Activated CD4-positive, alpha-beta memory T cell treated with anti-CD3 and anti-CD28 coated beads for 36 hours (primary cell): ENCODE measurements around the gene ECT2L. TPM values are rescaled to one million over a fixed set of nuclear protein-coding genes. Genes with fewer than 3 reads are reported as not detected.
A peak's percentile ranks its signal among the peaks of the same experiment; 100 is the strongest.

ENCODE experiments used
- CTCF ChIA-PET: fragments of 350-600 bp; sonication (Branson Sonifier 250); formaldehyde crosslinking; loops from one replicate; lab custom pipeline; 2021; ENCODE audit warnings: antibody characterized with exemption, inconsistent platforms; lab: Charles Lee
- POLR2A ChIA-PET: fragments of 350-600 bp; sonication (Branson Sonifier 250); formaldehyde crosslinking; loops from one replicate; lab custom pipeline; 2021; ENCODE audit warnings: antibody characterized with exemption; lab: Charles Lee
- DNase-seq: peaks from one replicate; pipeline ENCODE4 v3.0.0-alpha.2; 2020
- H3K27ac Mint-ChIP-seq: one replicate; pipeline ENCODE4 v1.8.0; 2021; ENCODE audit warnings: mixed read lengths
- H3K27me3 Mint-ChIP-seq: one replicate; pipeline ENCODE4 v1.8.0; 2021; ENCODE audit warnings: mixed read lengths
- H3K36me3 Mint-ChIP-seq: one replicate; pipeline ENCODE4 v1.8.0; 2021; ENCODE audit warnings: mixed read lengths
- H3K4me1 Mint-ChIP-seq: one replicate; pipeline ENCODE4 v1.8.0; 2021; ENCODE audit warnings: low read depth, mixed read lengths
- H3K4me3 Mint-ChIP-seq: one replicate; pipeline ENCODE4 v1.8.0; 2021; ENCODE audit warnings: mild to moderate bottlenecking, mixed read lengths
- H3K9me3 Mint-ChIP-seq: one replicate; pipeline ENCODE4 v1.8.0; 2021; ENCODE audit warnings: mixed read lengths
- intact Hi-C: fragments of 100-400 bp; cut with micrococcal nuclease; formaldehyde crosslinking; loops from one replicate; pipeline ENCODE4 v1.15.1; 2023
- total RNA-seq, 2 experiments: library from RNA; stranded (reverse); gene quantifications; one replicate each; pipeline ENCODE4 v1.2.3, GENCODE V29; 2021

ECT2L gene
- total RNA-seq, 2 experiments from 2014 or later = not detected

DNA sequence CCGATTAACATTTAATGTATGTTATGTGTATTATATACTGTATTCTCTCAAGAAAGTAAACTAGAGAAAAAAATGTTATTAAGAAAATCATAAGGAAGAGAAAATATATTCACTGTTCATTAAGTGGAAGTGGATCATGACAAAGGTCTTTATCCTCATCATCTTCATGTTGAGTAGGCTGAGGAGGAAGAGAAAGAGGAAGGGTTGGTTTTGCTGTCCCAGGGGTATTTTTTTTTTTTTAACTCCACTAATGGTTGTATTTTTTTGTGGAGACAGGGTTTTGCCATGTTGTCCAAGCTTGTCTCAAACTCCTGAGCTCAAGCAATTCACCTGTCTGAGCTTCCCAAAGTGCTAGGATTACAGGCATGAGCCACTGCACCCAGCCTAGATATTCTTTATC is 11.0 kb downstream of the ECT2L start:
- H3K27ac Mint-ChIP-seq = no peak overlapping the region
- H3K36me3 Mint-ChIP-seq = no peaks in the 10 kb centered on the region
- intact Hi-C loops = no loop called here
- peaks cover 8% of the 10 kb centered on the region for H3K27me3 Mint-ChIP-seq
- POLR2A ChIA-PET = interaction anchor here (0.6 kb wide), 1 partner anchor 60 kb away, joined by 4 read pairs; no protein-coding TSS in a partner anchor
- no peaks in the 10 kb centered on the region for H3K9me3 Mint-ChIP-seq
- DNase-seq = no peak
- no peak overlapping the region for H3K4me3 Mint-ChIP-seq
- CTCF ChIA-PET = interaction anchor here (0.7 to 1.1 kb wide), 2 partner anchors 9 kb away, joined by 3 to 4 read pairs; no protein-coding TSS in a partner anchor
- no peaks in the 10 kb centered on the region for H3K4me1 Mint-ChIP-seq

DNA sequence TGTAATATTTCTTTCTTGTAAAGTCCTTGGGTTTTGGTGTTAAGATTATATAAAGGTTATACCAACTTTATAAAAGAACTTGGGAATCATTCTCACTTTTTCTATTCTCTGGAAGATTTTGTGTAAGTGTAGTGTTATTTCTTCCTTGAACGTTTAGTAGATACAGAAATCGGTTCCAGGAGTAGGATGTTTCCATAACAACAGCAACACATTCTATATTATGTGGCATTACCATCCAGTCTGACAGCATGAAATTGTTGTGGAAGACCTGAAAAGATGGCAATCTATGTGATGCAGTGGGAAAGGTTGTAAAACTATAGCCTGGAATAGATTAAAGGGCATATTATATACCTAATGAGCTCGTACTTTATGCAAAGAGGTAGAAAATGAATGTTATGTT is 13.8 kb downstream of the ECT2L start:
- Mint-ChIP-seq H3K36me3 (no peaks in the 10 kb centered on the region), H3K4me1 (no peaks in the 10 kb centered on the region), H3K9me3 (no peaks in the 10 kb centered on the region), H3K4me3 (no peak overlapping the region), H3K27me3 (peaks cover 8% of the 10 kb centered on the region), H3K27ac (no peak overlapping the region)
- CTCF ChIA-PET = interaction anchor here (0.6 kb wide), 1 partner anchor 159 kb away, joined by 3 read pairs; no protein-coding TSS in a partner anchor
- intact Hi-C loops = no loop called here
- DNase-seq = no peak
- POLR2A ChIA-PET = no interaction called here

DNA sequence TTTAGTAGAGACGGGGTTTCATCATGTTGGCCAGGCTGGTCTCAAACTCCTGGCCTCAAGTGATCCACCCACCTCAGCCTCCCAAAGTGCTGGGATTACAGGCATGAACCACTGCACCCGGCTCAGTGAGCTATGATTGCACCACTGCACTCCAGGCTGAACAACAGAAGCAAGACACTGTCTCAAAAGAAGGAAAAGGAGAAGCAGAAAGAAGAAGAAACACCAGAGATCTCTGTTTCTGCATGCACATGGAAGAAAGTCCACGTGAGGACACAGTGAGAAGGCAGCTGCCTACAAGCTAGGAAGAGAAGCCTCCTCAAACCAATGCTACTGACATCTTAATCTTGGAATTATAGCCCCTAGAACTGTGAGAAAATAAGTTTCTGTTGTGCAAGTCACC is 16.0 kb downstream of the ECT2L start:
- H3K4me1 Mint-ChIP-seq = peaks cover 4% of the 10 kb centered on the region
- H3K4me3 Mint-ChIP-seq = no peak overlapping the region
- H3K36me3 Mint-ChIP-seq = no peaks in the 10 kb centered on the region
- intact Hi-C loops = no loop called here
- no peaks in the 10 kb centered on the region for H3K9me3 Mint-ChIP-seq
- CTCF ChIA-PET = interaction anchor here (0.6 to 1.5 kb wide), 5 partner anchors 82 to 945 kb away, joined by 3 to 5 read pairs (median 4); no protein-coding TSS in a partner anchor
- no peak overlapping the region for H3K27ac Mint-ChIP-seq
- no peak for DNase-seq
- peaks cover 4% of the 10 kb centered on the region for H3K27me3 Mint-ChIP-seq
- POLR2A ChIA-PET = no interaction called here

DNA sequence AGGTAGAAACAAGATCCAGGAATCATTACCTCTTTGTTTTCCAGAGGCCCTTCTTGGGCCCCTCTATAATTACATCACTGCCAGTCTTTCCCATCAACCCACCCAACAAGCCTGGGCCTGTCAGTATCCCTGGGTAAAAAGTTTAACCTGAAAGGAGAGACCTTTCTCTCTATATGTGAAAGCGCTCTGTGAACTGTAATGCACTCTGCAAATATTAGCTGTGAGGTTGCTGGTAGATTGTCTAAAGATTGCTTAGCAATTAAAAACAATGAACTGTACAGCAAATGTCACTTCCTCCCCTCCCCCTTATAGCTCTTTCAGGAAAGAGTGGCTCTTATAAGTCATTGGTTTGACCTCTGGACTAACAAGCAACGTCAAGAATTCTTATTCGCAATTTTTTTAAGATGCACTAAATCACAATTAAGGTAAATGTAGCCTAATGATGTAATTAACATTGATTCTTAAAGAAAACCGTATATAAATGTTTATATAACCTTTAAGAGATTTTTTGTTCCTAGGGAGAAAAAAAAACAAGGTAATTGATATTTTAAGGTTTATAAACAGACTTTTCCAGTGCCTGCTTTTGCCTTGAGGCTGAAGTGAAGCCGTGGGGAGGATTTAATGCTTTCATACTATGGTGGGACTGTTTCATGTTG is 18.4 kb downstream of the ECT2L start:
- no peak overlapping the region for H3K4me3 Mint-ChIP-seq
- POLR2A ChIA-PET = no interaction called here

DNA sequence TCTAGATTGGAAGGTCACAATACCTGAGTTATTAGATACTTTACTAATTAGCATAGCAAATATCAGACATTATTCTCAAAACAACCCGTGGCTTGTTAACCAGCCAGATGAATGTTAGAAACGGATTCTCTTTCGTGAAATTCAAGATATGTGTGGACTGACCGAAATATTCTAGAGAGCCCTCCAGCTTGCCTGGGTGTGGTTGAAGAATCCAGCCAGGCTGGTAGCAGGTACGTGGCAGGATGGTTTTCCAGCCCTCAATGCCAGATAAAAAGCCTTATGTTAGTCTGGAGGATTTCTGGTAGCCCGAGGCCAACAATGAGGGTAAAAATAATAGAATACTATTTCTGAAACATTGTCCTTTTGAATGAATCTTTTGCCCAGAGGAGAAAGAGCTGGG is 19.3 kb downstream of the ECT2L start:
- H3K4me3 Mint-ChIP-seq = no peak overlapping the region
- ChIA-PET CTCF (interaction anchor here (1.1 to 6.2 kb wide), 10 partner anchors 9 to 555 kb away, joined by 3 to 67 read pairs (median 6); partner anchors contain the start of gene REPS1), POLR2A (no interaction called here)
- peaks cover 3% of the 10 kb centered on the region for H3K27me3 Mint-ChIP-seq
- peaks cover 27% of the 10 kb centered on the region for H3K4me1 Mint-ChIP-seq
- intact Hi-C loops = loop anchor here (5.0 kb wide), 3 partner anchors 157 to 347 kb away; no protein-coding TSS in a partner anchor
- no peaks in the 10 kb centered on the region for H3K9me3 Mint-ChIP-seq
- no peaks in the 10 kb centered on the region for H3K36me3 Mint-ChIP-seq
- DNase-seq = no peak
- no peak overlapping the region for H3K27ac Mint-ChIP-seq

More for the DNA sequence above, 18.4 kb downstream of the ECT2L start:
- intact Hi-C loops = no loop called here
- no peaks in the 10 kb centered on the region for H3K27me3 Mint-ChIP-seq
- peaks cover 23% of the 10 kb centered on the region for H3K4me1 Mint-ChIP-seq
- no peaks in the 10 kb centered on the region for H3K36me3 Mint-ChIP-seq
- H3K27ac Mint-ChIP-seq = no peak overlapping the region
- CTCF ChIA-PET = interaction anchor here (1.0 to 6.2 kb wide), 2 partner anchors 173 to 555 kb away, joined by 3 to 67 read pairs; partner anchors contain the start of gene REPS1
- H3K9me3 Mint-ChIP-seq = no peaks in the 10 kb centered on the region
- DNase-seq = no peak

DNA sequence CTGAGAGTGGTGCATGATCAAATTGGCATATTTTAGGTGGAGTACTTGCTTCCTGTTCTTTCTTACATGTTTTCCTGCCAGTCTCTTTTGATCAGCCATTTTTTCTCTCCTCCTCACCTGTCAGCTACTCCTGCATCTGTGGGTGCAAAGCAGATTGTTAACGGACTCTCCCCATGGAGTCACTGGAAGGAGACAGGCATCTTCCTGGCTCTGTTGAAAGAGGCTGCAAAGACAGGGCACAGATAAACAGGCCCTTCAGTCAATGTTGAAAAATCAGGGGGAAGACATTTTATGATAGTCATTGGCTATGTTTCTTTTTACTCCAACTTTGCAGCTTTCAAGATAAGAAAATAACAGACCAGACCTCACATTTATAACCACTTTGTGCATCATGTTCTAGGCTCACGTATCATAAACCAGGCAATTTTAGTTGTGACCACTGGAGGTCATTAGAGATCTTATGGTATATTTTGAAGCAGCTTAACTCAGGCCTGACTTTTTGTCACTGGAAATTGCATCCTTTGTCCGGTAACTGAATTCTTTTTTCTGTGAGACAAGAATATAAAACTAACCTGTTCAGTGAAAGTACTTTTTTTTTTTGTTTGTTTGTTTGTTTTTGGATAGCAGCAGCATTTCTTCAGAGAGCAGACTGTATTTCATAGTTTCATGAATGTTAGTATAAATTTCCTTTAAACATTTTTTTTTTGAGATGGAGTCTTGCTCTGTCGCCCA is 20.1 kb downstream of the ECT2L start:
- POLR2A ChIA-PET = interaction anchor here (0.6 kb wide), 3 partner anchors 31 to 508 kb away, joined by 4 to 7 read pairs (median 6); no protein-coding TSS in a partner anchor
- intact Hi-C loops = loop anchor here (1.0 to 5.0 kb wide), 10 partner anchors 67 to 548 kb away; partner anchors contain the start of genes ABRACL and REPS1

DNA sequence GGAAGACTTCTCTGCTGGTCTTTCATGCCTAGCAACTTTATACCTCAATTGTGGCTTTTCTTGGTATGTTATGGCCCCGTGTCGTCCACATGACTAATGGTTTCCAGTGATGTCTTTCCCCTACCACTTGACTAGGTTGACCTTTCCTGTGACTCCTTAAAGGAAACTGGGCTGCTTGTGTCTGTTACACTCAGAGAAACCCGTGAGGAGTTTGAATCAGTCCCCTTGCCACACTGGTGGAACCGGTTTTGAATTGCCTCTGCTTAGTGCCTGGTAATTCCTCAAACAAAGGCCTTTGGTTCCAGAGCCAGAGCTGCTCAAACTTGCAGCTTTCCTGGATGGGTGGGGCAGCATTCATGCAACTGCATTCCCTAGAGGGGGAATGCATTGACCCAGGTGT is 21.9 kb downstream of the ECT2L start:
- intact Hi-C loops = loop anchor here (2.0 to 5.0 kb wide), 9 partner anchors 53 to 345 kb away; partner anchors contain the start of gene ABRACL
- no peaks in the 10 kb centered on the region for H3K9me3 Mint-ChIP-seq
- peaks cover 3% of the 10 kb centered on the region for H3K27me3 Mint-ChIP-seq
- no peak overlapping the region for H3K4me3 Mint-ChIP-seq
- ChIA-PET CTCF (interaction anchor here (1.5 to 6.2 kb wide), 3 partner anchors 170 to 547 kb away, joined by 4 to 67 read pairs (median 8); partner anchors contain the start of gene REPS1), POLR2A (interaction anchor here (1.4 kb wide), 1 partner anchor 174 kb away, joined by 4 read pairs; no protein-coding TSS in a partner anchor)
- peak overlapping the region; percentile 50 for H3K27ac Mint-ChIP-seq
- DNase-seq = peak; percentile 50
- peaks cover 30% of the 10 kb centered on the region for H3K4me1 Mint-ChIP-seq
- no peaks in the 10 kb centered on the region for H3K36me3 Mint-ChIP-seq

More for the DNA sequence above, 20.1 kb downstream of the ECT2L start:
- Mint-ChIP-seq H3K27ac (peak overlapping the region; percentile 43), H3K4me3 (no peak overlapping the region), H3K27me3 (peaks cover 3% of the 10 kb centered on the region), H3K9me3 (no peaks in the 10 kb centered on the region), H3K36me3 (no peaks in the 10 kb centered on the region), H3K4me1 (peaks cover 27% of the 10 kb centered on the region)
- CTCF ChIA-PET = interaction anchor here (0.6 to 6.2 kb wide), 32 partner anchors 9 to 554 kb away, joined by 3 to 67 read pairs (median 4); partner anchors contain the start of gene REPS1
- no peak for DNase-seq

DNA sequence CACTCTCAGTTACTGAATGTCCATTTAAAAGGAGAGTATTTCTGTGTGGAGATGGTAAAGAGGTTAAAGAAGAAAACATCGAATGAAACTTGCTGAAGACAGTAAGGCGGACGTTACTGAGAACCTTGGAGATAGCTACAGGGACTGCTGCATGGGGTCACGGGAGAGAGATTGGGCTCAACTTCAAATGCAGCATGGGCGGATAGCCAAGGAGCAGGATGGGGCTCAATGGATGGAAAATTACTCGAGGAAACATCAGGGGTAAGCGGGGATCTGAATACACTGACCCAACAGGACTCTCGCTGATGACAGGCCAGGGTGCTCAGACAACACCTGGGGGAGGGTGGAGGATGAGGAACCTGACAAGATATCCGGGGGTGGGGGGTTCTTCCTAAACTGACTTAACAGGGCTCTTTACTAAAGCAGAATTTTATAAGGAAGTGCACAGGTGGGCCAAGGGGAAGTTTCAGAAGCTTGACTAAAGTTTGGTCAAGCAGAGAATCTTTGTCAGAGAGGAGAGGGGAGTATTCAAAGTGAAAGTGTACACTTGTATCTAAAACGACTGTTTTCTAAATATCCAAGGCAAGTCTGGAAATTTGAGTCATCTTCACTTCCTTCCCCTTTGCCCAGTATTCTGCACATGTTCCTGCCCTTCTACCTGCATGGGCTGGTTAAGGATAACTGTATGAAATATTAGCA is 22.8 kb downstream of the ECT2L start:
- intact Hi-C loops = loop anchor here (2.0 to 5.0 kb wide), 4 partner anchors 52 to 344 kb away; no protein-coding TSS in a partner anchor
- peak; percentile 49 for DNase-seq
- ChIA-PET CTCF (interaction anchor here (1.5 to 6.2 kb wide), 3 partner anchors 169 to 546 kb away, joined by 4 to 67 read pairs (median 8); partner anchors contain the start of gene REPS1), POLR2A (interaction anchor here (1.4 kb wide), 1 partner anchor 173 kb away, joined by 4 read pairs; no protein-coding TSS in a partner anchor)
- Mint-ChIP-seq H3K27ac (peak overlapping the region; percentile 50), H3K4me1 (peaks cover 30% of the 10 kb centered on the region), H3K4me3 (no peak overlapping the region), H3K9me3 (no peaks in the 10 kb centered on the region), H3K27me3 (peaks cover 3% of the 10 kb centered on the region), H3K36me3 (no peaks in the 10 kb centered on the region)

DNA sequence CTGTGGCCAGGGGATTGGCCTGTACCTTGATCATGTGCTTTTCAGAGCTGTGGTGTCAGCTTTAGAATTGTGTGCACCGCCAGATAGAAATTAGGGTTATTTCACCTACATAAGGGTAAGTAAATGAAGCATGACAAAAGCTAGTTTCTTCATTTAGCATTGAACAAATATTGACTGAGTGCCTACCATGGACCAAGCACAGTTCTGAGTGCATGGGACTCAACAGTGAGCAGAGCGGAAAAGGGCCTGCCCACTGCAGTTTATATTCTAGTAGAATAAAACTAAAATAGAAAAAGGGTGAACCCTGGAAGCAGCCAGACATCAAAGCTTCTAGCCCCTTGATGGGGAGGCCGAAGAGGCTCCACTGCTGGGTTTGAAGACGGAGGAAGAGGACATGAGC is 25.6 kb downstream of the ECT2L start:
- POLR2A ChIA-PET = interaction anchor here (0.6 kb wide), 1 partner anchor 1926 kb away, joined by 3 read pairs; no protein-coding TSS in a partner anchor
- Mint-ChIP-seq H3K9me3 (no peaks in the 10 kb centered on the region), H3K4me1 (peaks cover 34% of the 10 kb centered on the region), H3K36me3 (no peaks in the 10 kb centered on the region), H3K27ac (no peak overlapping the region), H3K27me3 (peaks cover 3% of the 10 kb centered on the region), H3K4me3 (no peak overlapping the region)
- CTCF ChIA-PET = interaction anchor here (1.9 kb wide), 1 partner anchor 149 kb away, joined by 4 read pairs; no protein-coding TSS in a partner anchor
- intact Hi-C loops = no loop called here
- DNase-seq = no peak

DNA sequence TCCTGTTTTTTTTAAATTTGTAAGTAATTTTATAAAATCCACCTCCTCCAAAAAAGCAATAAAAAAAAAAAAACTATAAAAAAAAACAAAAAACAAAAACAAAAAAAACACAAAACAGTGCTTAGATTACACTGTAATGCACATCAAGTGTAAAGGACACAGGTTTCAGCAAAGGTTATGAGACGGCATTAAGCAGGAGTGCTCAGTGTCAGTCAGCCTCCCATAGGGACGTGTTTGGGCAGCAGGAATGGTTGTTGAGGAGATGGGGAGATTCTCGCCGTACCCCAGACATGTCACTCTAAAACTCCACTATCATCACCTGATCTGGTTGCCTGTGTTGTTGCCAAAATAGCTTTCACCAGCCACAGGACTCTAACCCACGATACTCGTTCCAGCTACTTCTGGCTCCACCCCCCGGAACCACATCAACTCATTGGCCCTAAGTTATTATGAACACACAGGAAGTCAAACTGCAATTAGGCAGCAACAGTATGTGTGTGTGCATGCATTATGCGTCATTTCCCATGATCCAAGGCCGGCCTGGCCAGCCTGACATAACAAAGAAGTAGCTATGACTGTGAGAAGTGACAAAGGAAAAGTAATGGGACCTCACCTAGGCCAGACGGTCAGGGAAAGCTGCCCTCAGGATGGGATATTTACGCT is 28.7 kb downstream of the ECT2L start:
- Mint-ChIP-seq H3K27ac (no peak overlapping the region), H3K36me3 (no peaks in the 10 kb centered on the region), H3K9me3 (no peaks in the 10 kb centered on the region), H3K4me1 (peaks cover 12% of the 10 kb centered on the region), H3K27me3 (peaks cover 3% of the 10 kb centered on the region), H3K4me3 (no peak overlapping the region)
- DNase-seq = peak; percentile 62
- ChIA-PET POLR2A (no interaction called here), CTCF (interaction anchor here (0.6 kb wide), 1 partner anchor 9 kb away, joined by 4 read pairs; no protein-coding TSS in a partner anchor)
- intact Hi-C loops = no loop called here

DNA sequence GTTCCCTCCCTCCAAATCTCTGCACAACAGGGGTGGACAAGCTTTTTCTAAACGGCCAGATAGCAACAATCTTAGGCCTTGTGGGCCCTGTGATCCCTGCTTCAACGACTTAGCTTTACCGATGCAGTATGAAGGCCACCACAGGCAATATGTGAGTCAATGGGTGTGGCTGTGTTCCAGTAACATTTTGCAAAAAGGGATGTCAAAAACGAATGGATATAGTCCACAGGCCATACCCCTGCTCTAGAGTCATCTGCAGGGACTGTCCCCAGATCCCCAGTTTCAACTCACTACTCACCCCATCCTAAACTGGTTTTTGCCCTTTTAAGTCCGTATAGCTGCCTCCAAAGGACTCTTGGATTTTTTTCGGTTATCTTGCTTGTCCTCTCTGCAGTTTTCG is 34.4 kb downstream of the ECT2L start:
- Mint-ChIP-seq H3K4me3 (no peak overlapping the region), H3K36me3 (no peaks in the 10 kb centered on the region), H3K9me3 (no peaks in the 10 kb centered on the region), H3K4me1 (no peaks in the 10 kb centered on the region), H3K27me3 (no peaks in the 10 kb centered on the region), H3K27ac (no peak overlapping the region)
- ChIA-PET CTCF (no interaction called here), POLR2A (no interaction called here)
- intact Hi-C loops = no loop called here
- no peak for DNase-seq
